ENCODE data around the gene ADNP2.

DNA sequence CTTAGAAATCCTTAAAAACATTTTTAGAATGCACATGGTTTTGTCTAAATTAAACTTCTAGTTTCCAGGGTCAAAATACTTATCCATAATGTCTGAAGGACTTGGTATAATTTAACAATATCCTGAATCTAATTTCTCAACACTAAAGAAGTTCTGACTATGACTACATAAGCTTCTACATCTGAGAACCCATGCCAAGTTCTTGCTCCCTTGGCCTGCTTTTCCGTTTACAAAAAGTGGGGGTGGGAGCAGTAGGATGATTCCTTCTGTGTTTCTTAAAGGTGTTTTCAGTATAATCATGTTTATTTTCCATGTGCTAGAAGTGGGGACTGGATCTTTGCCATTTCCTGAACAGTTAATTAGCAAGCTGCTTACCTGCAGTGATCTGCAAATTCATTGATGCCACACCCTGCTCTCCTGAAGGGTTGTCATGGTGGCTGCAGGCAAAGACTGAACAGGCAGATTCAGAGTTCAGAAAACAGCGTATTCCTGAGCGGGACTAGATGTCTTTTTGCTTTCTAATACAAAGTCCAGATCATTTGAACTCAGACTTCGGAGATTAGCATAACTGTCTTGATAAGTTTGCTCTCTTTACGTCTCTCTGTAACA is 36.2 kb downstream of the ADNP2 start:
- TF ChIP-seq POLR2AphosphoS5 (IDR thresholded peaks at IDR 0.05; ENCODE audit: low read depth, low read length), result no peak
- TF ChIP-seq POLR2A (IDR thresholded peaks at IDR 0.05; ENCODE audit: low read depth, low read length), result no peak
- no peak for TF ChIP-seq TAF1 (IDR thresholded peaks at IDR 0.05; ENCODE audit: borderline replicate concordance, low read depth, low read length)
